GM12892 (cell line): ENCODE measurements around the gene SLC8A2.

Experiments
- POLR2A ChIP-seq: IDR thresholded peaks from 2 replicates; pipeline ENCODE4 v1.6.1; 2011; ENCODE audit warnings: low read depth, low read length, control low read depth
- TAF1 ChIP-seq: IDR thresholded peaks from 2 replicates; pipeline ENCODE4 v1.6.1; 2011; ENCODE audit warnings: low read depth, mild to moderate bottlenecking, control low read depth, low read length, borderline replicate concordance

DNA sequence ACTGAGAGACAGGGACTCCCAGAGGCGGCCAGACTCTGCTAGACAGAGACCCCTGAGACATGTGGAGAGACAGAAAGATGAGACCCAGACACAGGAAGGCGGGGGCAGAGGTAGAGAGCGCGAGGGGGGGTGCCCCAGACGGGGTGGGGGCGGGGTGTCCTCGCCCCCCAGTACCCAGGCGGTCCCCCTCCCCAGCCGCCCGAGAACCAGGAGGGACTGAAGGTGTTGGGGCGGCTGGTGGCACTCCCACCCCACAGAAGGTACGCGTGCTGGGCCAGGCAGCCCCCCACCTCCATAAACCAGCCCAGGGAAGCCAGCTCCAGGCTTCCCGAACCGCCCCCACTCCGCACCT is 336 bp downstream of the SLC8A2 start:
- TF ChIP-seq TAF1 (no peak), POLR2A (no peak)
